Measurements from ENCODE around the gene MYO18B.

- TF ChIP-seq CTCF (IDR thresholded peaks at IDR 0.05): no peak
- no peak for TF ChIP-seq POLR2A (IDR thresholded peaks at IDR 0.05)
- TF ChIP-seq POLR2AphosphoS5 (IDR thresholded peaks at IDR 0.05; ENCODE audit: insufficient read depth in 1 of 2, low read depth in 1 of 2): no peak
Measured at GRCh38 chr22:25726241-25726640, 15.7 kb upstream of the MYO18B start.

Data from vagina (tissue), 2 donors.